K562 (cell line): Measurements from ENCODE around the gene HK1. TPM values are rescaled to one million over a fixed set of nuclear protein-coding genes. Genes with fewer than 3 reads are reported as not detected.

Source experiments
- ATAC-seq: fragments of 200-7000 bp; cut with Tn5 transposase; 3 replicates; pipeline ENCODE4 v1.9.1; 2020; ENCODE audit warnings: moderate library complexity
- BruUV-seq: library from RNA; stranded (reverse); fragments of 400-500 nt; replicated peaks from 2 replicates; lab custom pipeline; 2021; lab: Mats Ljungman, UMichigan
- CTCF ChIA-PET: fragments of 300-600 bp; formaldehyde crosslinking; extraction: SDS; loops from one replicate; lab custom pipeline; 2021; ENCODE audit warnings: low intra/inter-chr PET ratio; lab: Yijun Ruan, JAX
- POLR2A ChIA-PET: fragments of 300-600, 350-650 bp; sonication (Branson Sonifier 250); formaldehyde crosslinking; extraction: SDS; loops from one replicate; lab custom pipeline; 2021; ENCODE audit warnings: antibody characterized with exemption, inconsistent platforms; lab: Yijun Ruan, JAX
- DNase-seq, 4 experiments: peaks; one replicate each; pipeline versions ENCODE4 v3.0.0 to v3.0.0-alpha.2; 2011 to 2018; ENCODE audit warnings: low spot score in 3 of 4, mixed read lengths in 3 of 4; ENCODE audit errors: extremely low read depth in 1 of 4
- FAIRE-seq: peaks from 2 replicates; lab custom pipeline; 2011; peaks lifted over from hg19 to GRCh38; lab: Jason Lieb, UNC
- H2AFZ ChIP-seq: 2 replicates; pipeline ENCODE4 v1.6.0; 2011; ENCODE audit warnings: low read depth, low read length, control low read depth, inconsistent platforms
- H3K27ac ChIP-seq: fragments of 200-600 bp; 3 replicates; pipeline ENCODE4 v1.8.0; 2011; ENCODE audit warnings: low read depth, mild to moderate bottlenecking, control low read depth, inconsistent platforms, low read length, moderate library complexity, mixed read lengths; ENCODE audit errors: extremely low read depth
- H3K27me3 ChIP-seq, 2 experiments: fragments of 300-600 bp in 1 of 2; 2 replicates in 1 of 2; 3 replicates in 1 of 2; pipeline versions ENCODE4 v1.6.0 to v1.8.0; 2011; ENCODE audit warnings: inconsistent platforms in 2 of 2, low read length in 2 of 2, mild to moderate bottlenecking in 1 of 2, mixed read lengths in 1 of 2, moderate library complexity in 1 of 2; ENCODE audit not compliant: control insufficient read depth in 2 of 2, insufficient read depth in 2 of 2
- H3K36me3 ChIP-seq: fragments of 300-600 bp; 3 replicates; pipeline ENCODE4 v1.8.0; 2011; ENCODE audit warnings: mild to moderate bottlenecking, low read length, inconsistent platforms; ENCODE audit not compliant: control insufficient read depth, insufficient read depth
- H3K4me1 ChIP-seq, 2 experiments: fragments of 200-600 bp in 1 of 2; replicated peaks in 1 of 2; 2 replicates in 1 of 2; 3 replicates in 1 of 2; pipeline versions ENCODE4 v1.5.1 to v1.8.0; 2011; ENCODE audit warnings: inconsistent platforms in 2 of 2, low read length in 2 of 2, mild to moderate bottlenecking in 1 of 2, mixed read lengths in 1 of 2, moderate library complexity in 1 of 2; ENCODE audit not compliant: control insufficient read depth in 2 of 2, insufficient read depth in 2 of 2
- H3K4me2 ChIP-seq: 2 replicates; pipeline ENCODE4 v1.6.1; 2011; ENCODE audit warnings: low read length, control low read depth, inconsistent platforms, mixed read lengths; ENCODE audit not compliant: insufficient read depth
- H3K4me3 ChIP-seq: fragments of 200-600 bp; sonication (generic), shearing (Covaris generic); 2 replicates; pipeline ENCODE4 v1.5.1; 2016; ENCODE audit warnings: control low read depth, inconsistent platforms
- H3K79me2 ChIP-seq: fragments of 200-600 bp; 3 replicates; pipeline ENCODE4 v1.8.0; 2011; ENCODE audit warnings: low read length, inconsistent platforms; ENCODE audit not compliant: control insufficient read depth, insufficient read depth
- H3K9ac ChIP-seq, 2 experiments: 2 replicates each; pipeline versions ENCODE4 v1.6.0 to v1.6.1; 2011; ENCODE audit warnings: low read depth in 2 of 2, low read length in 2 of 2, control low read depth in 1 of 2, inconsistent platforms in 1 of 2, mild to moderate bottlenecking in 1 of 2, mixed read lengths in 1 of 2; ENCODE audit not compliant: insufficient read depth in 1 of 2
- H3K9me1 ChIP-seq: one replicate; pipeline ENCODE4 v1.6.0; 2011; ENCODE audit warnings: inconsistent platforms, mild to moderate bottlenecking, low read length, moderate library complexity; ENCODE audit not compliant: control insufficient read depth, insufficient read depth
- H3K9me3 ChIP-seq: replicated peaks from 2 replicates; pipeline ENCODE4 v1.5.1; 2011; ENCODE audit warnings: low read depth, low read length, inconsistent platforms; ENCODE audit not compliant: control insufficient read depth, insufficient read depth
- H4K20me1 ChIP-seq: replicated peaks from 2 replicates; pipeline ENCODE4 v1.6.1; 2011; ENCODE audit warnings: low read length, inconsistent platforms, mixed read lengths; ENCODE audit not compliant: control insufficient read depth, insufficient read depth
- ATF2 ChIP-seq: sonication (generic); formaldehyde crosslinking; IDR thresholded peaks from 2 replicates; pipeline ENCODE4 v1.8.1; 2022; ENCODE audit warnings: missing genetic modification reagents
- CHD1 ChIP-seq: fragments of 200-600 bp; sonication (generic); IDR thresholded peaks from one replicate; pipeline ENCODE4 v1.6.1; 2012; ENCODE audit warnings: mild to moderate bottlenecking, moderate library complexity, low read length, inconsistent platforms
- CTCF ChIP-seq, 3 experiments: IDR thresholded peaks in 2 of 3; conservative IDR thresholded peaks in 1 of 3; 2 replicates each; pipeline ENCODE4 v1.5.1; 2011 to 2012; ENCODE audit warnings: low read length in 3 of 3, mild to moderate bottlenecking in 3 of 3, control low read depth in 2 of 3, improper control_type of control experiment in 1 of 3, inconsistent platforms in 1 of 3, low read depth in 1 of 3, mixed read lengths in 1 of 3, moderate library complexity in 1 of 3; ENCODE audit not compliant: insufficient read depth in 2 of 3
- ETV1 ChIP-seq: fragments of 450-650 bp; conservative IDR thresholded peaks from 2 replicates; pipeline ENCODE4 v1.6.1; 2016; ENCODE audit warnings: missing genetic modification characterization, control low read depth, low read depth, missing compliant biosample characterization
- PHTF2 ChIP-seq: fragments of 250-450 bp; sonication (Bioruptor Pico); IDR thresholded peaks from 2 replicates; pipeline ENCODE4 v1.5.0; 2021; ENCODE audit warnings: mild to moderate bottlenecking
- POLR2G ChIP-seq: fragments of 200-400 bp; formaldehyde crosslinking; IDR thresholded peaks from 2 replicates; pipeline ENCODE4 v1.6.1; 2017; ENCODE audit warnings: low read depth, mild to moderate bottlenecking, antibody characterized with exemption, low read length, moderate library complexity
- PYGO2 ChIP-seq: fragments of 450-650 bp; IDR thresholded peaks from 2 replicates; pipeline ENCODE4 v1.6.1; 2016; ENCODE audit warnings: mild to moderate bottlenecking, missing genetic modification characterization, moderate library complexity, missing compliant biosample characterization
- RAD21 ChIP-seq, 2 experiments: fragments of 250-450 bp in 1 of 2; fragments of 450-650 bp in 1 of 2; sonication (Bioruptor Pico) in 1 of 2; formaldehyde crosslinking in 1 of 2; IDR thresholded peaks in 1 of 2; conservative IDR thresholded peaks in 1 of 2; 2 replicates each; pipeline versions ENCODE4 v1.4.0 to v1.8.0; 2020 to 2022; ENCODE audit warnings: mild to moderate bottlenecking in 2 of 2, moderate library complexity in 1 of 2
- SMC3 ChIP-seq: conservative IDR thresholded peaks from 2 replicates; pipeline ENCODE4 v1.6.1; 2011; ENCODE audit warnings: low read depth, low read length, improper control_type of control experiment; ENCODE audit not compliant: insufficient read depth
- TFAM ChIP-seq: fragments of 250-450 bp; sonication (Bioruptor Pico); conservative IDR thresholded peaks from 2 replicates; pipeline ENCODE4 v1.5.0; 2021; ENCODE audit warnings: mild to moderate bottlenecking, moderate library complexity
- USF1 ChIP-seq: sonication (generic); formaldehyde crosslinking; IDR thresholded peaks from 2 replicates; pipeline ENCODE4 v1.9.0; 2022; ENCODE audit warnings: mild to moderate bottlenecking, missing genetic modification reagents
- ZNF23 ChIP-seq: fragments of 250-450 bp; sonication (Bioruptor Pico); IDR thresholded peaks from 2 replicates; pipeline ENCODE4 v1.4.0; 2020; ENCODE audit warnings: mild to moderate bottlenecking
- ZNF830 ChIP-seq: fragments of 250-450 bp; sonication (Bioruptor Pico); IDR thresholded peaks from 2 replicates; pipeline ENCODE4 v1.5.0; 2021; ENCODE audit warnings: mild to moderate bottlenecking
- WGBS: fragments of 100-300 bp; shearing (Covaris generic); methylation state at CpG from one replicate; pipeline ENCODE4 v1.1.6; 2016; ENCODE audit warnings: low coverage, mixed read lengths; ENCODE audit not compliant: insufficient coverage; ENCODE audit errors: missing lambda C conversion rate; 5-methylcytosine and 5-hydroxymethylcytosine counted together
- in situ Hi-C: fragments of 300-500 bp; cut with MboI; formaldehyde crosslinking; loops from 4 replicates; pipeline ENCODE4 v1.15.0; 2018; ENCODE audit warnings: inconsistent platforms, mixed read lengths
- intact Hi-C: fragments of 100-400 bp; cut with micrococcal nuclease; formaldehyde crosslinking; loops from 2 replicates; pipeline ENCODE4 v1.14.2; 2022
- polyA plus RNA-seq, 8 experiments: library from polyadenylated mRNA; depleted of rRNA in 4 of 8; stranded (reverse) in 5 of 8; unstranded in 3 of 8; fragments of >200 nt; fragmentation: Nextera tagmentation in 2 of 8; fragmentation: Illumina TruSeq in 1 of 8; extraction: Ambion mirVana in 2 of 8; extraction: Trizol in 1 of 8; gene quantifications; 2 replicates each; pipeline versions ENCODE4 v1.2.1 to v1.2.3, GENCODE V29; 2011 to 2014; ENCODE audit warnings: inconsistent platforms in 1 of 8, missing spikeins in 1 of 8
- total RNA-seq, 7 experiments: library from RNA; depleted of rRNA in 6 of 7; stranded (reverse); fragments of >200 nt in 6 of 7; fragmentation: Illumina TruSeq in 2 of 7; extraction: Trizol in 2 of 7; gene quantifications; 2 replicates each; pipeline versions ENCODE4 v1.2.1 to v1.2.3, GENCODE V29; 2011 to 2021; ENCODE audit warnings: low replicate concordance in 1 of 7

HK1 gene
- total and polyA plus RNA-seq, 9 of the 15 experiments (the other 6 are each of a cell fraction or from before 2014, with no cell fraction given), result 29.2 to 444 (median 193) TPM

- BruUV-seq, result no TSS peak
- POLR2A ChIA-PET, result interaction anchor here (0.7 to 1.7 kb wide), 6 partner anchors 10 to 194 kb away, joined by 3 to 7 read pairs (median 4); no protein-coding TSS in a partner anchor
- Histone ChIP-seq H3K4me3 (no peak overlapping the region), H3K9me3 (no peaks in the 10 kb centered on the region), H3K9me1 (peaks cover 2% of the 10 kb centered on the region), H3K79me2 (no peaks in the 10 kb centered on the region), H2AFZ (peak overlapping the region; percentile 79), H3K4me1 (peaks cover 24 to 25% of the 10 kb centered on the region in 2 experiments), H3K4me2 (peak overlapping the region; percentile 17; the same call in 1 of the 2 replicates), H3K27me3 (no peaks in the 10 kb centered on the region), H4K20me1 (0 out of 2 replicates have a peak, but pooled peaks cover 4% of the 10 kb centered on the region), H3K9ac (peak overlapping the region; percentile 58 to 61; a peak in 2 of 4 replicates), H3K36me3 (peaks cover 17% of the 10 kb centered on the region; the same call in 2 of the 3 replicates), H3K27ac (no peak overlapping the region; the same call in 2 of the 3 replicates)
- in situ Hi-C loops, result no loop called here
- ATAC-seq (peak; percentile 20), DNase-seq (peak in 3 of 4 experiments; percentile 56 to 58 (median 57)), FAIRE-seq (peak; percentile 76)
- 59% methylated on average over 14 of the region's 14 CpGs for WGBS
- CTCF ChIA-PET, result interaction anchor here (0.7 to 3.3 kb wide), 5 partner anchors 100 to 285 kb away, joined by 3 to 37 read pairs (median 4); no protein-coding TSS in a partner anchor
- intact Hi-C loops, result loop anchor here (1.0 kb wide), 1 partner anchor 170 kb away; no protein-coding TSS in a partner anchor
- TF ChIP-seq ETV1 (tag) (0 out of 2 replicates have a peak, but pooled peaks have one; percentile 34), ZNF23 (CRISPR knock-in tag) (no peak), POLR2G (peak; percentile 55; the same call in 1 of the 2 replicates), PHTF2 (CRISPR knock-in tag) (no peak), CHD1 (no peak), ZNF830 (CRISPR knock-in tag) (no peak), PYGO2 (no peak), SMC3 (peak; percentile 31; the same call in 1 of the 2 replicates), RAD21 (CRISPR knock-in tag; conservative IDR thresholded peaks at IDR 0.05 in 1 of 2, IDR thresholded peaks at IDR 0.05 in 1 of 2) (peak; percentile 27 to 58), CTCF (IDR thresholded peaks at IDR 0.05 in 2 of 3, conservative IDR thresholded peaks at IDR 0.05 in 1 of 3; ENCODE audit: insufficient read depth in 2 of 3, low read depth in 1 of 3, low read length in 3 of 3) (peak; percentile 52 to 67 (median 59); a peak in 5 of 6 replicates), USF1 (peak; percentile 7; the same call in 1 of the 2 replicates), TFAM (CRISPR knock-in tag) (no peak), ATF2 (CRISPR knock-in tag) (no peak)
Observed at GRCh38 chr10:69407621-69408301, 129.5 kb downstream of the HK1 start.
